Activated CD8-positive, alpha-beta memory T cell treated with anti-CD3 and anti-CD28 coated beads for 48 hours (primary cell): Measurements from ENCODE around the gene SDS.

Experiments used
- DNase-seq, 3 experiments: peaks; one replicate each; pipeline ENCODE4 v3.0.0-alpha.2; 2020; ENCODE audit warnings: low read depth in 2 of 3, low spot score in 2 of 3

Gene SDS

GRCh38 chr12:113348849-113349536 lies 54.7 kb downstream of the SDS start:
- no peak for DNase-seq

GRCh38 chr12:113347892-113348291 lies 55.8 kb downstream of the SDS start:
- no peak for DNase-seq

GRCh38 chr12:113347107-113347506 lies 56.6 kb downstream of the SDS start:
- no peak for DNase-seq

GRCh38 chr12:113346353-113346752 lies 57.3 kb downstream of the SDS start:
- no peak for DNase-seq

GRCh38 chr12:113345318-113345717 lies 58.4 kb downstream of the SDS start:
- DNase-seq = no peak
